ENCODE measurements around the gene NF1. TPM values are rescaled to one million over a fixed set of nuclear protein-coding genes. Genes with fewer than 3 reads are reported as not detected.
"Not testable (repeated sequence)": the region's sequence is repeated elsewhere in the genome, so short reads cannot be mapped to it uniquely, and the experiment has no call there.

Gene NF1
- total RNA-seq, 2 experiments from 2014 or later = 18.1 to 21.7 TPM

DNA sequence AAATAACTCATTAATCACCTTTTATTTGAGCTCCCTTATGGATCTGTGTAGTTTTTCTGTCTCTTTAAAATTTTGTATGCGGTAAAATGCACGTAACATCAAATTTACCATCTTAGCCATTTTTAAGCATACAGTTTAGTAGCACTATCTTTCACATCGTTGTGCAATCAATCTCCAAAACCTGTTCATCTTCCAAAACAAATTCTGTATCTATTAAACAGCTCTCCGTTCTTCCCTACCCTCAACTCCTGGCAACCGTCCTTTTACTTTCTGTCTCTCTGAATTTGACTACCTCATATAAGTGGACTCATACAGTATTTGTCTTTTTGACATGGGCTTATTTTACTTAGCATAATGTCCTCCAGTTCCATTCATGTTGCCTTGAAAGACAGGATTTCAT, 100.5 kb downstream of the NF1 start:
- Mint-ChIP-seq H3K9me3 (no peaks in the 10 kb centered on the region), H3K27me3 (no peaks in the 10 kb centered on the region), H3K4me1 (no peaks in the 10 kb centered on the region), H3K27ac (no peak overlapping the region), H3K4me3 (no peak overlapping the region), H3K36me3 (ENCODE audit: low read depth) (peaks cover 1% of the 10 kb centered on the region)
- ChIA-PET CTCF (interaction anchor here (0.8 kb wide), 1 partner anchor 13 kb away, joined by 4 read pairs; no protein-coding TSS in a partner anchor), POLR2A (no interaction called here)
- DNase-seq = no peak

GRCh38 chr17:31198026-31198425, 103.2 kb downstream of the NF1 start:
- ChIA-PET CTCF (no interaction called here), POLR2A (no interaction called here)
- Mint-ChIP-seq H3K27me3 (no peaks in the 10 kb centered on the region), H3K36me3 (ENCODE audit: low read depth) (peaks cover 1% of the 10 kb centered on the region), H3K4me1 (no peaks in the 10 kb centered on the region), H3K27ac (no peak overlapping the region), H3K9me3 (no peaks in the 10 kb centered on the region), H3K4me3 (no peak overlapping the region)
- no peak for DNase-seq

DNA sequence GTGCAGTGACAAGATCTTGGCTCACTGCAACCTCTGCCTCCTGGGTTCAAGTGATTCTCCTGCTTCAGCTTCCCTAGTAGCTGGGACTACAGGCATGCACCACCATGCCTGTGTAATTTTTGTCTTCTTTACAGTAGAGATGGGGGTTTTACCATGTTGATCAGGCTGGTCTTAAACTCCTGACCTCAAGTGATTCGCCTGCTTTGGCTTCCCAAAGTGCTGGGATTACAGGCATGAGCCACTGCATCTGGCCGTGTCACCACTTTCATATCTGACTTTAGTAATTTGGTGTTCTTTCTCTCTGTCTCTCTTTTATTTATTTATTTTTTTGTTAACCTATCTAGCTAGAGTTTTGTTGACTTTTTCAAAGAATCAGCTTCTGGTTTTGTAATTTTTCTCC, 103.9 kb downstream of the NF1 start:
- POLR2A ChIA-PET; H3K27ac Mint-ChIP-seq; H3K4me3 Mint-ChIP-seq; H3K27me3 Mint-ChIP-seq; CTCF ChIA-PET; DNase-seq; H3K9me3 Mint-ChIP-seq; H3K4me1 Mint-ChIP-seq; H3K36me3 Mint-ChIP-seq (ENCODE audit: low read depth): not testable (repeated sequence)

DNA sequence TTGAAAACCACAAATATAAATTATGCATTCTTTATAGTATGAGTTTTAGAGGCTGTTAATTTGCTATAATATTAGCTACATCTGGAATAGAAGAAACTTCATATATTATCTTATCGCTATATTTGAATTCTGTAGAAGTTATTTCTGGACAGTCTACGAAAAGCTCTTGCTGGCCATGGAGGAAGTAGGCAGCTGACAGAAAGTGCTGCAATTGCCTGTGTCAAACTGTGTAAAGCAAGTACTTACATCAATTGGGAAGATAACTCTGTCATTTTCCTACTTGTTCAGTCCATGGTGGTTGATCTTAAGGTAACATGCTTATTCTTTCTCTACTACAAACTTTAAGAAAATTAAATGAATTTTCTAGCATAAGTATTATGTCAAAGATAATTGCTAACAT, 105.5 kb downstream of the NF1 start:
- Mint-ChIP-seq H3K9me3 (no peaks in the 10 kb centered on the region), H3K4me1 (no peaks in the 10 kb centered on the region), H3K4me3 (no peak overlapping the region), H3K36me3 (ENCODE audit: low read depth) (peaks cover 1% of the 10 kb centered on the region), H3K27ac (no peak overlapping the region), H3K27me3 (no peaks in the 10 kb centered on the region)
- POLR2A ChIA-PET = no interaction called here
- DNase-seq = no peak
- CTCF ChIA-PET = interaction anchor here (0.6 to 0.7 kb wide), 2 partner anchors 129 to 901 kb away, joined by 3 read pairs; no protein-coding TSS in a partner anchor

DNA sequence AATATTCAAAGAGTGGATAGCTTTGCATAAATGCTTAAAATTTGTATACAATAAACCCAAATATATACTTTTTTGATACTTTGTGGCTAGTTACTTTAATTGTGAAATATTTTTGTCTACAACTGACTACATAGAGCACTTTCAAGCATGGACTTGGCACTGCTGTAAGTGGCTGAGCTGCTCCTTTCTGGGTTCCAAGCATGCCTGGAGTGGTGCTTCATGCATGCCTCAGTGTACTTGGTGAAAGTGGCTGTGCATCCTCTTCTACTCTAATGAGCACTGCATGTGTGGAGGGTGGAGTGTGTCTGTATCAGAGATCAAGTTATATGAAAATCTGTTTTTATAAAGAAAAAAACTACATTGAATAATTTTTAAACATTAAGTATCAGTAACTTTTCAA, 108.2 kb downstream of the NF1 start:
- no peak for DNase-seq
- peaks cover 1% of the 10 kb centered on the region for H3K36me3 Mint-ChIP-seq (ENCODE audit: low read depth)
- H3K9me3 Mint-ChIP-seq = no peaks in the 10 kb centered on the region
- no peaks in the 10 kb centered on the region for H3K4me1 Mint-ChIP-seq
- POLR2A ChIA-PET = no interaction called here
- no peak overlapping the region for H3K4me3 Mint-ChIP-seq
- CTCF ChIA-PET = no interaction called here
- no peak overlapping the region for H3K27ac Mint-ChIP-seq
- no peaks in the 10 kb centered on the region for H3K27me3 Mint-ChIP-seq

DNA sequence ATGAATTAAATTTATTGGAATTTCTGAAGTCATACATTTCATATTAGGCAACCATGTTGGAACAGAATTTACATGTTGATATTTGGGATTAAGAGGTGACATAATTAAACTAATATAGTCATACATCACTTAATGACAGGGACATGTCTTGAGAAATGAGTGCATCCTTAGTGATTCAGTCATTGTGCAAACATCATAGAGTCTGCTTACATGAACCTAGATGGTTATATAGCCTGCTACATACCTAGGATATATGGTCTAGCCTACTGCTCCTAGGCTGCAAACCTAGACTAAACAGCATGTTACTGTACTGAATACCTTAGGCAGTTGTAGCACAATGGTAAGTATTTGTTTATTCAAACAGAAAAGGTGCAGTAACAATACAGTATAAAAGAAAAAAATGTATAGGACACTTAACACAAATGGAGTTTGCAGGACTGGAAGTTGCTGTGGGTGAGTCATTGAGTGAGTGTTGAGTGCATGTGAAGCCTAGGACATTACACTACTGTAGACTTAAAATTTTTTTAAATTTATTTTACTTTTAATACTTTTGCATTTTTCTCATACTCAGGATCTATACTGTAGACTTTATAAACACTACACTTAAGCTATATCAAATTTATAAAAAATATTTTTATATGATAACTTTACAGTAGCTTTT, 116.7 kb downstream of the NF1 start:
- H3K36me3 Mint-ChIP-seq (ENCODE audit: low read depth) = no peaks in the 10 kb centered on the region
- H3K4me3 Mint-ChIP-seq = no peak overlapping the region
- POLR2A ChIA-PET = no interaction called here
- no peaks in the 10 kb centered on the region for H3K9me3 Mint-ChIP-seq
- CTCF ChIA-PET = no interaction called here
- no peaks in the 10 kb centered on the region for H3K27me3 Mint-ChIP-seq
- H3K27ac Mint-ChIP-seq = no peak overlapping the region
- H3K4me1 Mint-ChIP-seq = no peaks in the 10 kb centered on the region
- no peak for DNase-seq

DNA sequence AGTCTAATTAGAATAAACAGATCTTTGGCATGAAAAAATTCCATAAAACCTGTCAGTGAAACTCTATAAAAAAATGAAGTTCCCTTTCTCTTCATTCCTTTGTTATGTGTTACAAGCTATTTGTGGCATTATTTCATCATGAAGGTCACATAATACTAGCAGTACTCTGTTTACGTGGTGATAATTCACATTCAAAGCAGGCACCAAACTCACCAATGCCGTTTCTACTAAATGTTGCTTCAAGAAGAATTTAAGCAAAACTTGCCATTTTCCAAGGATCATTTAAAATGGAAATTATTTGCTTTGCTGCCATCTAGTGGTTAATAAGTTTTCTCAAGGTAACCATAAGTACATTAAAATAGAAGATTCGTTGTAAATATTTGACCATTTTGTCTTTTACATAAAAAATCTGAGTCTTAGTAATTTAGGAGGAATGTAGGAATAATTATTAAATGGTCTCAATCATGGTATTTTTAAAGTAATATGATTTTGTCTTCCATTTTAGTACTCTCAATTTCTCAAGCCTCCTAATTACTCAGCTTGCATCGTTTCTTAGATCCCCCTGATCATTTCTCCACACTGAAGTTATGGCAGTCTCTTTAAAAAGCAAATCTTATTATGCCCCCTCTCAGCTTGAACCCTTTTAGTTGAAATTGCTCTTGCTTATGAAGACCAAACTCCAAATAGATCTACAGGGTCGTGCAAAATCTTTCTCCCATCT, 121.4 kb downstream of the NF1 start:
- CTCF ChIA-PET = interaction anchor here (1.0 kb wide), 1 partner anchor 12 kb away, joined by 3 read pairs; no protein-coding TSS in a partner anchor
- no peak overlapping the region for H3K4me3 Mint-ChIP-seq
- no peaks in the 10 kb centered on the region for H3K36me3 Mint-ChIP-seq (ENCODE audit: low read depth)
- no peaks in the 10 kb centered on the region for H3K4me1 Mint-ChIP-seq
- DNase-seq = no peak
- H3K27ac Mint-ChIP-seq = no peak overlapping the region
- POLR2A ChIA-PET = no interaction called here
- H3K9me3 Mint-ChIP-seq = no peaks in the 10 kb centered on the region
- H3K27me3 Mint-ChIP-seq = no peaks in the 10 kb centered on the region

- H3K27ac Mint-ChIP-seq = no peak overlapping the region
- no peaks in the 10 kb centered on the region for H3K36me3 Mint-ChIP-seq (ENCODE audit: low read depth)
- H3K27me3 Mint-ChIP-seq = no peaks in the 10 kb centered on the region
- POLR2A ChIA-PET = no interaction called here
- no peak overlapping the region for H3K4me3 Mint-ChIP-seq
- H3K9me3 Mint-ChIP-seq = no peaks in the 10 kb centered on the region
- CTCF ChIA-PET = interaction anchor here (1.6 kb wide), 1 partner anchor 10 kb away, joined by 4 read pairs; no protein-coding TSS in a partner anchor
- no peak for DNase-seq
- peaks cover 7% of the 10 kb centered on the region for H3K4me1 Mint-ChIP-seq
Measured at GRCh38 chr17:31224366-31224765, 129.6 kb downstream of the NF1 start.

- Mint-ChIP-seq H3K27me3 (no peaks in the 10 kb centered on the region), H3K9me3 (no peaks in the 10 kb centered on the region), H3K36me3 (ENCODE audit: low read depth) (no peaks in the 10 kb centered on the region), H3K27ac (no peak overlapping the region), H3K4me1 (peaks cover 7% of the 10 kb centered on the region), H3K4me3 (no peak overlapping the region)
- ChIA-PET POLR2A (no interaction called here), CTCF (no interaction called here)
- no peak for DNase-seq
Measured at GRCh38 chr17:31225831-31226230, 131.1 kb downstream of the NF1 start.

DNA sequence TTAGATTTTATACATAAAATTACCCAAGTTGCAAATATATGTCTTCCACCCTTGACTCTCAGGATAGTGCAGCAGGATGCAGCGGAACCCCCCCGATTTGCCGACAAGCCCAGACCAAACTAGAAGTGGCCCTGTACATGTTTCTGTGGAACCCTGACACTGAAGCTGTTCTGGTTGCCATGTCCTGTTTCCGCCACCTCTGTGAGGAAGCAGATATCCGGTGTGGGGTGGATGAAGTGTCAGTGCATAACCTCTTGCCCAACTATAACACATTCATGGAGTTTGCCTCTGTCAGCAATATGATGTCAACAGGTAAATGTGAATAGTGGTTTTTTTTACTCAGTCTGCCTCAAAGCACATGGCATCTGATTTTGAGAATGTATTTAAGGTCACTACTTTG, 131.6 kb downstream of the NF1 start:
- Mint-ChIP-seq H3K27ac (no peak overlapping the region), H3K4me1 (peaks cover 7% of the 10 kb centered on the region), H3K4me3 (no peak overlapping the region), H3K27me3 (no peaks in the 10 kb centered on the region), H3K9me3 (no peaks in the 10 kb centered on the region), H3K36me3 (ENCODE audit: low read depth) (no peaks in the 10 kb centered on the region)
- ChIA-PET POLR2A (no interaction called here), CTCF (interaction anchor here (1.3 kb wide), 1 partner anchor 9 kb away, joined by 4 read pairs; no protein-coding TSS in a partner anchor)
- no peak for DNase-seq

GRCh38 chr17:31226950-31227349, 132.2 kb downstream of the NF1 start:
- H3K27ac Mint-ChIP-seq = no peak overlapping the region
- H3K4me3 Mint-ChIP-seq = no peak overlapping the region
- DNase-seq = no peak
- CTCF ChIA-PET = interaction anchor here (0.6 to 1.9 kb wide), 4 partner anchors 9 to 294 kb away, joined by 3 to 4 read pairs (median 4); no protein-coding TSS in a partner anchor
- H3K9me3 Mint-ChIP-seq = no peaks in the 10 kb centered on the region
- POLR2A ChIA-PET = no interaction called here
- H3K27me3 Mint-ChIP-seq = no peaks in the 10 kb centered on the region
- no peaks in the 10 kb centered on the region for H3K36me3 Mint-ChIP-seq (ENCODE audit: low read depth)
- H3K4me1 Mint-ChIP-seq = peaks cover 7% of the 10 kb centered on the region

- H3K4me1 Mint-ChIP-seq = peaks cover 1% of the 10 kb centered on the region
- no peak overlapping the region for H3K4me3 Mint-ChIP-seq
- CTCF ChIA-PET = no interaction called here
- H3K27ac Mint-ChIP-seq = no peak overlapping the region
- no peaks in the 10 kb centered on the region for H3K9me3 Mint-ChIP-seq
- H3K27me3 Mint-ChIP-seq = no peaks in the 10 kb centered on the region
- POLR2A ChIA-PET = no interaction called here
- H3K36me3 Mint-ChIP-seq (ENCODE audit: low read depth) = peaks cover 3% of the 10 kb centered on the region
- no peak for DNase-seq
Measured at GRCh38 chr17:31231852-31232251, 137.1 kb downstream of the NF1 start.

- no peaks in the 10 kb centered on the region for H3K27me3 Mint-ChIP-seq
- H3K4me3 Mint-ChIP-seq = no peak overlapping the region
- H3K36me3 Mint-ChIP-seq (ENCODE audit: low read depth) = peaks cover 3% of the 10 kb centered on the region
- H3K4me1 Mint-ChIP-seq = no peaks in the 10 kb centered on the region
- no peaks in the 10 kb centered on the region for H3K9me3 Mint-ChIP-seq
- ChIA-PET CTCF (interaction anchor here (1.1 to 1.2 kb wide), 2 partner anchors 8 kb away, joined by 4 read pairs; no protein-coding TSS in a partner anchor), POLR2A (no interaction called here)
- DNase-seq = no peak
- H3K27ac Mint-ChIP-seq = no peak overlapping the region
Measured at GRCh38 chr17:31235110-31235509, 140.3 kb downstream of the NF1 start.

All from activated CD4-positive, alpha-beta T cell treated with anti-CD3 and anti-CD28 coated beads, Interleukin-2, amount 10 ng/mL, durations not matched to agents 7 days and 5 days (primary cell).